ENCODE data around the gene MCL1.

GRCh38 chr1:150575518-150576366, 3.7 kb downstream of the MCL1 start:
- peak; percentile 17 for TF ChIP-seq POLR2A (IDR thresholded peaks at IDR 0.05; ENCODE audit: low read length)
- TF ChIP-seq GATA1 (IDR thresholded peaks at IDR 0.05; ENCODE audit: low read depth, low read length): no peak

All from erythroblast (primary cell).